HTR-8/SVneo (cell line): ENCODE data around the gene ANKRD28.

Source experiments
- DNase-seq: peaks from one replicate; pipeline ENCODE4 v3.0.0; 2011; ENCODE audit warnings: low spot score, mixed read lengths; ENCODE audit not compliant: insufficient read length
- FAIRE-seq: peaks from 2 replicates; lab custom pipeline; 2011; peaks lifted over from hg19 to GRCh38; lab: Jason Lieb, UNC

Gene ANKRD28

DNA sequence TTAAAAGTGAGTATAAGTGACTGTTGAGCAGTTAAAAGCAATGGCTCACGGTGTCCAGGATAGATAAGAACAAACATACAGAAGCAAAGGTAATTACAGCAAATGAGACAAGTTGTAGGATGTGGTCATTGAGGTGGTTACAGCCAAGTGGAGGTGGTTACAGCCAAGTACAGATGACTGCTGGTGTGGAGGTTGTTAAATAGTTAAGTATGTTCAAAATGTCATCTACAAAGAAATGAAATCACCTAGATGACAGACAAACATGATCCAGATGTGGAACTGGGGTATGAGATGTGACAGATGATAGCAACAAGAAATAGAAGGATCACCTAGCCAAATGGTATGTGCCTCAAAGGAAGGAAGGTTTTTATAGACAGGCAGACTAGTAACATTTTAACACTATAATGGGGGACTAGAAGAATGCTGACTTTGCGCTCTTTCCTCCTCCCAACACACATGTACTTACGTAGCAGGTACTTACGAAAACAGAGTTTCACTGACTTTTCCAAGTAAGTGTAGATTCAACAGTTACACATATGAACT is 6.8 kb upstream of the ANKRD28 start:
- DNase-seq, result no peak
- peak; percentile 46 for FAIRE-seq

DNA sequence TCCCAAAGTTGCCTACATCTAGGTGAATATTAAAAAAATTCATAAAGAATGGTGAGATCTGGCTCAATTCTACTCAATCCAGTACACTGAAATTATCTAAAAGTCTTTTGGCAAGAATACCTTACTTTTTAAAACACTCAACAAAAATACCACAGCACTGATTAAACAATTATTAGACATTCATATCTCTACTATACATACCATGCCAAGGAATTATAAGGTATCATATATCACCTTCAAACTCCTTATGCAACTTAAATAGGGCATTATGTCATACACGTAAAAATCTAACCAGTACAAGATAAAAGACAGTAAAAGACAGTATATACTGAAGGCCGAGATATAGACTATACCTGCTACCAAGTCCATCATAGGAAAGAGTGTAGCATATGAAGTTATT is 6.1 kb upstream of the ANKRD28 start:
- FAIRE-seq (no peak), DNase-seq (no peak)

DNA sequence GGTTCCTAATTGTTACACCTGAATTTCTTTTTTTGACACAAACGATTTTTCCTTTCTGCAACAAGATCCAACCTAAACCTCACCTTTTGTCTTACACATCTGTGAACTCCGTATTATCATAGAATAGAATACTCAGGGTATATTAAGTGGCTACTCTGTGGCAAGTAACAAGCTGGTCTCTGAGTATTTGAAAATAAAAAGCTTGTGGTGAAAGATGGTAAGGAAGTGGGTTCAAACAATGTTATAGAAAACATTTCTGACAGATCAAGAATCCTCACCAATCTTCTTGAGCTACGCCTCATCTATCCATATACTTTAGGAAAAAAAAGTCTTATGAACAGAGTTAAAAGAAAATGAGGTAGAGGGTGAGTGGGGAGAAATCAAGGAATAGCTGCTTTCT is 3.5 kb upstream of the ANKRD28 start:
- FAIRE-seq, result no peak
- DNase-seq, result no peak

DNA sequence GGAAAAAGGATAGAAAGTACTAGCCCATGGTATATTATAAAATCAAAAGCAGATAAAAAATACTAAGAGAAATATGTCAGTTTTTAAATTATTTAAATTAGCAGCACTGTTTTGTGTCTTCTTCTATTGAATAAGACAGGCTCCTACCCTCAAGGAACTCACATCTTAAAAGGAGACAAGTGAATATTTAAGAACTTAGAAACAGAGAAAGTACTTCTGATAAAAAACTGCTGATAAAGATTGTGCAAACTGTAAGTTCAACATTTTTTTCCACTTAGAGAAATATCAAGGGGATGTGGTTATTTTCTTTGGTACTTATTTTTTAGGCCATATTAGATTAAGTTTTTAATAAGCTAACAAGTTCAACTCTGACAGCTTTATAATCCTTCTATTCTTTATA is 3.0 kb upstream of the ANKRD28 start:
- no peak for DNase-seq
- no peak for FAIRE-seq

DNA sequence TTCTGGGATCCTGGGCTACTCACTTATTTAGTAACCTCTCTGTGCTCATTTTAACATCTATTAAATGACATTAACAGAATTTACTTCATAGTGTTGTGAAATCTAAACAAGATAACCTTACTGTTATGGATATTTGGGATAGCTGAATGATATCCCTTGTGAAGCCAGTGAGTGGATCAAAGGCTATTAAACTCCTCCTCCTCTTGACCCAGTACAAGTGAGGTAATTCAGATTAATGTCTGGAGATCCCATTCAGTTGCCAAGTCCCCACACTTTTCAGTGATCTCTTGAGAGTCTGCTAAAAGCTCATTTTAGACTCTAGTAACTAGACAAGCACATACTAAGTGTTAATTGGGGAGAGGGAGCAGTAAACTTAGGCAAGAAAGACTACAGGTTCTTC is 2.5 kb upstream of the ANKRD28 start:
- DNase-seq, result no peak
- FAIRE-seq, result no peak

DNA sequence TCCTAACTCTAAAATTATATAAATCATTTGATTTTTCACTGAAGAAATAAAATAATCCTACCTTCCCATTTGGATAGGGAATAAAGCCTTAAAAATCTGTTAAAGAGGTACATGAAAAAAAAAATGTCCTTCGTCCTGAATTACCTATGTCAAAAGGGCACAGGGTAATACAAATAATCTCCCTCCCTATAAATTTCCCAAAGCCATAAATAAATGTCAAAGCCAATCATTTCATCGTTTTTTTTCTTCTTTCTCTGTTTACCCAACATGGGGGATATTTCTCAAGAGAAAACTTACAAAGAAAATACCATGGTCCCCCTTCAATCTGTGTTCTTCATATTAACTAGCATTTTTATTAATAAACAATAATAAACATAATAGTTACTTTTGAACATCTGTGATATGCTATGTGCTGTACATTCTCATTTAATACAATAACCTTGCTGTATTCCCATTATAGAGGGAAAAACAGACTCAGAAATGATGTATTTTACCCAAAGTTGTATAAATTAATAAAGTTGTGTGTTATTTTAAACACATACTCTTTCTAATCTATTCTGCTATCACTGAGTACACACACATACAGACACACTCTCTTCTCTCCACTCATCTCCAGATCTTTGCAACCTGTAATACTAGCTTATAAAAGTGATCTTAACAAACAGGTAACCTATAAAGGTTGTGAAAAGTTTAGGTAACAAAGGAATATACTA is 910 bp upstream of the ANKRD28 start:
- DNase-seq, result no peak
- no peak for FAIRE-seq

DNA sequence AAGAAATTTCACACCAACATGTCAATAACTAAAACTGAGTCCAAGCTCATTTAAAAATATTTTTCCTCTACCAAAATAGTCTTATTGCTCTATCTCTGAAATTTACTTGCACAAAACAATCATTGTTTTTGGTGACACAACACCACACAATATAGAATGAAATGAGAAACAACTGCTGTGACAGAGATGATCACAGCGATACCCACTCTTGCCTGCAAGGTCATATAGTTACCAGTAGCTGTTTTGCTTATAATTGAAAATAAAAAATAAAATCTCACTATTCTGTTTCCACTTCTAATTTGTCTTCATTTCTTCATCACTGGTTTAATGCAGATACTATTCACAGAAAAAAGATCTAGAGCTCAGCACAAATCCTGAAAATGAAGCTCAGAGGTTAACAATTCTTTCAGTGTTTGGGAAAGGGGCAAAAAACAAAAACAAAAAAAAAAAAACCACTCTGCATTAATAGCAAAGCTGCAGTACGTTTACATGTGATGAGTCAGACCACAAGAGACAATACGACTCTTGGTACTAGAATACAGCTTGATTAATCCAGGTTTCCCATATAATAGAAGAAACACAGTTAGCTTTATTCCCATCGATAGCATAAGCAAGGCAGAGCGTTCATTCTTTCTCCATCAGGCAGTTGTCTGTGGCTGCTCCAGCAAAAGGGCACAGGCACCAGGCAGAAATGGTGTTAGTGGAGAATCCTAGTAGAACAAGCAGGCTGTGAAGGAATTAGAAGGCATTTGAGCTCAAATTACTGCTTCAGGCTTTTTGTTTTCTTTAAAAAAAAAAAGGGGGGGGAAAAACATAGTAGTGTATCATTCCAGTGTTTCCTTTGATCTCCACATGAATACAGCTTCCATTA is 773 bp downstream of the ANKRD28 start:
- FAIRE-seq (no peak), DNase-seq (peak; percentile 18)

DNA sequence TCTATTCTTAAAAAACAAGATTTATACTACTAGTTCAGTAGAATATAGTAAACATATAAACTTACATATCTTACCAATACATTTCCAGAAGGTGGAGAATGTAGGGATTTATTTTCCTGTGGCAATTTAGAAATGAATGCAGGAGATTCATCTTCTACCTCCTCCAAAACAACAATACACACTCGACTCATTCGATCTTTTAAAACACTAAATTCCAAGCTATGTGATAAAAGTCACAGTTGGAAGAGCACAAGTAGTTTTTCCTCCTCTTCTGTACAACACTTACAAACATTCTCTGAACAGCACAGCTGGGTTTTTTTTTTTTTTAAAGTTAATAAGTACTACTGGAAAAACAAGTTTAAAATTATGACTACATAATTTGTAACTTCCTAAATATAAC is 1.4 kb downstream of the ANKRD28 start:
- no peak for DNase-seq
- FAIRE-seq, result no peak

DNA sequence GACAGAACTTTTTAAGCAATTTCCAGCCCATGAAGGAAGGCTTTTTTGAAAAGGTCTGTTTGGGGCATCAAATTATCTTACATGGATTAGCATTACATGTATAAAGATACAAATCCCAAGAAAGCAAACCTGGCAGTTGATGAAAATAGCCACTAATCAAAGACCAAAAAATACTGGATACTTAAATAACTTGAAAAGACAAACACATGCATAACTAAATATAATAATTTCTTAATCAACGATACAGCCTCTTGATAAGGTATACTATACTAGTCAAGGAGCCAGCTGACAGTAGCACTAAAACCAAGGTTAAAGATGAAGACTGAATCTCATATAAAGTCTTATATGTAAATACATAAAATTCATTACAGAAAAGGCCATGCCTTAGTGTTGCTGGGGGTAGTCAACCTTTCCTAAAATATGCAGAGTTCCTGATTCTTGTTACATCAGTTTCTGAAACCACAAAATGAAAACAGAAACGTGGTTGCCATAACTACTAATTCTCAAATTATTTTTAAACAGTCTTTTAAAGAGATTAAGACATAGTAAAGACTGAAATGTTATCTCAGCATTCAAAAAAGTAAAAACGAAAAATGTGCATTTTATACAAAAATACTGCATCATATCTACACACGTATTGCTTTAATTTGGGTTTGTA is 2.0 kb downstream of the ANKRD28 start:
- no peak for DNase-seq
- FAIRE-seq, result no peak

DNA sequence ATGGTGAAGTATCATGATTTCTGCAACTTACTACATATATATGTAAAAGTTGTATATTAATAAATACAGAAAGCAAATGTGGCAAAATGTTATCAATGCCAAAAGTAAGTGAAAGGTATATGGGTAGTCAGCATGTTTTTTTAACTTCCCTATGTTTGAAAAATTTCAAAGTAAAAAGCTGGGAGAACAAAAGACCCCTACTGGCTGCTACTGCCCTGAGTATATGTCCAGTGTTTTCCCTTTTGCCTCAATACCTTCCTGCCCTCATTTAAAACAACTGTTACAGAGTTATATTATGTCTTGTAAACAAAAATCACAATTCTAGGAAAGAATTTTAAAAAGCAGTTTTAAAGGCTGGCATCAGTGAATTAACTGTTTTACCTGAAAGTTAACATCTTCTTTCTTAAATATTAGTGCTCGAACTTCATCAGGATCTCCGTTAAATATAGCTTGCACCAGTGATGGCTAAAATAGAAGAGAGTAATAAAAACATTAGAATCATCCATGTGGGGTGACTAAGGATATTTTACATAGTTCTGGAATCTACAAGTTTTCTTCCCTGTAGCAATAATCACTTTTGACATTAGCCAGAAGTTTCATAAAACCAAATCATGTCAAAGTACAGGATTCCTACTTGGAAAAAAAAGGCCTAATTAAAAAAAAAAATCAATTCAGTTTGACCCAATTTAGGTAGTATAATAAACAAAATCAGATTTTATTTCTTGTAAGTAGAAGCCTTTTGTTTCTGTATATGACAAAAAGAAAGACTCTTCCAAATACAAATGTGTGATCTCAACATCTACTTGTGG is 2.7 kb downstream of the ANKRD28 start:
- DNase-seq (no peak), FAIRE-seq (no peak)

DNA sequence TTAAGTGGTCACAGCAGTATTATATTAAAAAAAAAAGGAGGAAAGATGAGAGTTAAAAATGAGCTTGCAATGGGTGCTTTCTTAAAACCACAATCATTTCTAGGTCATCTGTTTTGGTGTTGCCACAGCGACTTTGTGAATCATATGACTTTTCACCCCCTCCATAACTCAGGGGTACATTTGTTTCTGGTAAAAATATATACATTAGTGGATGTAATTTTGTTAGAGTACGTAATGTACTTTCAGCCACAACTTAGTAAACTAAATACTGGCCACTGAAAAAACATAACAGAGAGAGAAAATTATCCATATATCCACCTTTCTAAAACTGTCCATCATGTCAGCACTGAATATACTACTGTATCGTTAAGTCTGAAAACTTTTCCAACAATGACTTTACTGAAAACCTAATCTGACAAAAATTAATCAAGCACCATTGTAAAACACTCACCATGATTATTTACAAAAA is 3.4 kb downstream of the ANKRD28 start:
- DNase-seq, result no peak
- no peak for FAIRE-seq

DNA sequence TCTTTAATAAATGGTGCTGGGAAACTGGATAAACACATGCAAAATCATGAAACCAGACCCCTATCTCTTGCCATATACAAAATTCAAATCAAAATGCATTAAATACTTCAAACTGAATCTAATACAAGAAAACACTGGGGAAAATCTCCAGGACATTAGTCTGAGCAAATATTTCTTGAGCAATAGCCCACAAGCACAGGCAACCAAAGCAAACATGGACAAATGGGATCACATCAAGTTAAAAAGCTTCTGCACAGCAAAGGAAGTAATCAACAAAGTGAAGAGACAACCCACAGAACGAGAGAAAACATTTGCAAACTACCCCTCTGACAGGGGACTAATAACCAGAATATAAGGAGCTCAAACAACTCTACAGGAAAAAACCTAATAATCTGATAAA is 6.3 kb downstream of the ANKRD28 start:
- no peak for FAIRE-seq

DNA sequence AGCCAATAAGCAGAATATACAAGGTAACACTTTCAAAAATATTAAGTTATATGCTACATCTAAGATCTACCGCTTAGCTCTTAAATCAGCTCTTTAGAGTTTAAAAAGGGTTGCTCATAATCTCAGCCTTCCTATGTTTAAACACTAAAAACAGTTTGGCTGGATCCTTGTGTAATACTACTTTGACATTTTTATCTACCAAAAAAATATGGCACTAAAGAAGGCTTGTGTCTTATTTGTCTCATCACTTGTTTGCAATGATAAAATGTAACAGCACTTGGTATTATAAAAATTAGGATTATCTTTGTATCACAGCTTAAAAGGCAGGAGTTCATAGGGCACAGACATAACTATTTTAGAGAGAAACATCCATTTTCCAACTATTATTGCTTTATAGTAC is 9.8 kb downstream of the ANKRD28 start:
- FAIRE-seq, result no peak

More for the DNA sequence above, 6.3 kb downstream of the ANKRD28 start:
- no peak for DNase-seq

DNA sequence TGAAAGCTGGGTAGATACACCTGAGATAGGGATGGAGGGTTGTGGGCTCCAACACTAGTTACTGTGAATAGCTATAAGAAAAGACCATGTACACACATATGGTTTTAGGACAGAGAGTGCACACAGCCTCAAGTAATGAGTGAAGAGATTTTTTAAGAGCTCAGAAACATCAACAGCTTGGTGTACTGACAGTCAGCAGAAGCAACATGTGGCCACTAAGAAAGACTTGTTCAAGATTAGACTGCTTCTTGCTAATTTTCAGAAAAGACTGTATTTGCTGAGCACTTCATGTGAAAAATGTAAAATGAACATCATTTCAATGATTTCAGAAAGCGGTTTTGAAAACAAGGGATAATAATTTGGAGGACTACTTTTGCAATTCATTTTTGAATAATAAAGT is 10.3 kb downstream of the ANKRD28 start:
- no peak for DNase-seq

More for the DNA sequence above, 9.8 kb downstream of the ANKRD28 start:
- no peak for DNase-seq

DNA sequence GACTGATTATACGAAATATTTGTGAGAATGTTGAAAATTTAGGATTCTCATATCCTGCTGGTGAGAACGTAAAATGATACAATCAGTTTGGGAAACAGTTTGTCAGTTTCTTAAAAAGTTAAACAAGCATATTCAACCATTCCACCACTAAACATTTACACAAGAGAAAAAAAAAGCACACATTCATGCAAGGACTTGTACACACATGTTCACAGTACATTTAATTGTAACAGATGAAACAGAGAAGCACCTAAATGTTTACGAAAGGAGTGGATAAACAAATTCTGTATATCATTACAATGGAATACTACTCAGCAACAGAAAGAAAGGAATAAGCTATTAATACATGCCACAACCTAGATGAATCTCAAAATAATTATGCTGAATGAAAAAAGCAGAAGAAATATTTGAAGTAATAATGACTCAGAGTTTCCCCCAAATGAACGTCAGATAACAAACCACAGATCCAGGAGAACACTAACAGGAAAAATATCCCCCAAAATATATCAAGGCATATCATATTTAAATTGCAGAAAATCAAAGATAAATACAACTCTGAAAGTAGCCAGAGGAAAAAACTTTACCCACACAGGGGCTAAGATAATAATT is 14.3 kb downstream of the ANKRD28 start:
- DNase-seq, result no peak

More for the DNA sequence above, 10.3 kb downstream of the ANKRD28 start:
- no peak for FAIRE-seq

DNA sequence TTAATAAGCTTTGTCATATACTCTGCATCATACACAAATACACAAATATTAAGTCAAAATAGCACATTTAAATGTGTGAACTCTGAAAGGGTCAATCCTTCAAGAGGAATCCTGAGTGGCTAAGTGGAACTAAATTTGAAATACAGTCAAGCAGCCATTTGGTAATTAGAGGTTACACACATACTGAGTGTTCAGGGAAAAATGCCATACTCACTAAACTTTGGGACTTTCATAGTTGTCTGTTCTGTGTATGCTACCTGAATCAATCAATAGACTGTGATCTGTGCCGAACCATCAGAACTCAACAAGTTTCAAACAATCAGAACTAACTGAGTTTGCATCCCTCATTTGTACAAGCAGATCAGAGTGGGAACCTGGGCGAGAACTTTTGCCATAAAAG is 15.3 kb downstream of the ANKRD28 start:
- DNase-seq (no peak), FAIRE-seq (no peak)

More for the DNA sequence above, 14.3 kb downstream of the ANKRD28 start:
- no peak for FAIRE-seq

DNA sequence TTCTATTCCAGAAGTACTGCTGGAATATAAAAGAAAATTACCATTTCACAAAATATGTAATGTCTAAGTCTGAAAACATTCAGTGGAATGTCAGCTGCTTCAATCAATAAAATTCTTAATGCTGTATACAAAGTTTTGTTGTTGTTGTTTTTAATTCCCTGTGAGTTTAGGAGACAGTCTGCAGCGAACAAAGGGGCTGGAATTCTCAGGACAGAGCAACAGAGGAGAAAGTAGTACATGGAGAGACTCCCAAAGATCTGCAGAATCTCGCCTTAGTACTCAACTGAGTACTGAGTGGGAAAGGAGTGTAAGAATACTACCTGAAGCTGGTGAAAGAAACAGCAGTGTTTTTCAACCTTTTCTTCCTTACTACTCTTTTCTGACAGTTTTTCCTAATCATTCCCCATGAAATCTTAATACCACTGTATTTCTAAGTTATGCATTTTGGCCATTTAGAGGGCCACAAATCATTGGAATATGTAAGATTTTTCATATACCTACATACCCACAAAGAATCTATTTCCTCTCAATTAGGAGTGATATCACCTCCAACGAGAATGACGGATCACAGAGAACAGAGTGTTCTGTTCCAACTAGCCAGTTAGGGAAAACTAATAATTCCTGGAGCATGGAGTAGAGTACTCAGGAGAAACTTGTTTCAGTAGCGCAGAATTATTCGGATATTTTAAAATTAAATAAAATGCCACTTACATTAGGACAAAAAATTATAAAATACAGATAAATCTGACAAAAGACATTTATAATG is 16.0 kb downstream of the ANKRD28 start:
- no peak for FAIRE-seq
- no peak for DNase-seq

DNA sequence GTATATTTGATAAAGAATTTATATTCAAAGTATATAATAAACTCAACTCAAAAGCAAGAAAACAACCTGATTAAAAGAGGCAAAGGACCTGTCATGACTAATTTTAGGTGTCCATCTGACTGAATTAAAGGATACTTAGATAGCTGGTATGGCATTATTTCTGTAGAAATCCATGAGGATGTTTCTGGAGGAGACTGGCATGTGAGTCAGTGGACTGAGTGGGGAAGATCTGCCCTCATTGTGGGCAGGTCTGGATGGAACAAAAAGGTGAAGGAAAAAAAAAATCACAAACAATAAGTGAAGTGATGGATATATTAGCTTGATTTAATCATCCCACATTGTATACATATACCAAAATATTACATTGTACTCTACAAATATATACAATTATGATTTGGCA is 16.6 kb downstream of the ANKRD28 start:
- no peak for DNase-seq
- no peak for FAIRE-seq

DNA sequence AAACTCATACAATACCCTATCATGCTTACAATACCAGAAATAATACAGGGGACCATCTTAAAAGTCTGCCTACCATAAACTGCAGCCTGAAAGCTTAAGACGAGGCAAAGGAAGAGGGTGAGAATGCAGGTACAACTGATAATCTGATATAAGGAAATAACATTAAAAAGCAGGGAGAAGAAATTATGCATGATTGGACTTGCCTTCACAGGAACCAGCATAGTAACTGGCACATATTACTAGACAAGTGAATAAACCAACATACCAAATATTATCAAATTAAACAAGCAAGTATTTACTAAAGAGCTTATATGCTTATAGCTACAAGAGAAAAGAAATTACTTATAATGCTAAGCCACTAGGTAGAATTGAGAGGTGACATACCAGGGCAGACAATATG is 18.7 kb downstream of the ANKRD28 start:
- FAIRE-seq (no peak), DNase-seq (no peak)
